Transverse colon (tissue), 3 donors: ENCODE measurements around the gene FGF8.

Experiments used
- EP300 ChIP-seq: sonication (generic); formaldehyde crosslinking; IDR thresholded peaks from one replicate; pipeline ENCODE4 v1.6.1; 2017; ENCODE audit warnings: antibody characterized with exemption, low read depth
- POLR2A ChIP-seq: fragments of 450-650 bp; IDR thresholded peaks from one replicate; pipeline ENCODE4 v1.6.1; 2016; ENCODE audit warnings: antibody characterized with exemption, mild to moderate bottlenecking, moderate library complexity
- TF ChIP-seq, protein P1 (sequence below), 5 experiments: fragments of 200-600 bp in 3 of 5; fragments of 450-650 bp in 2 of 5; sonication (generic) in 3 of 5; IDR thresholded peaks; 1 replicate in 2 of 5; 2 replicates in 3 of 5; pipeline ENCODE4 v1.5.1; 2016 to 2017; ENCODE audit warnings: antibody characterized with exemption in 5 of 5, inconsistent platforms in 3 of 5, mild to moderate bottlenecking in 2 of 5, moderate library complexity in 1 of 5

GRCh38 chr10:101776161-101776817, 375 bp upstream of the FGF8 start:
- no peak for TF ChIP-seq POLR2A
- TF ChIP-seq, protein P1, sequence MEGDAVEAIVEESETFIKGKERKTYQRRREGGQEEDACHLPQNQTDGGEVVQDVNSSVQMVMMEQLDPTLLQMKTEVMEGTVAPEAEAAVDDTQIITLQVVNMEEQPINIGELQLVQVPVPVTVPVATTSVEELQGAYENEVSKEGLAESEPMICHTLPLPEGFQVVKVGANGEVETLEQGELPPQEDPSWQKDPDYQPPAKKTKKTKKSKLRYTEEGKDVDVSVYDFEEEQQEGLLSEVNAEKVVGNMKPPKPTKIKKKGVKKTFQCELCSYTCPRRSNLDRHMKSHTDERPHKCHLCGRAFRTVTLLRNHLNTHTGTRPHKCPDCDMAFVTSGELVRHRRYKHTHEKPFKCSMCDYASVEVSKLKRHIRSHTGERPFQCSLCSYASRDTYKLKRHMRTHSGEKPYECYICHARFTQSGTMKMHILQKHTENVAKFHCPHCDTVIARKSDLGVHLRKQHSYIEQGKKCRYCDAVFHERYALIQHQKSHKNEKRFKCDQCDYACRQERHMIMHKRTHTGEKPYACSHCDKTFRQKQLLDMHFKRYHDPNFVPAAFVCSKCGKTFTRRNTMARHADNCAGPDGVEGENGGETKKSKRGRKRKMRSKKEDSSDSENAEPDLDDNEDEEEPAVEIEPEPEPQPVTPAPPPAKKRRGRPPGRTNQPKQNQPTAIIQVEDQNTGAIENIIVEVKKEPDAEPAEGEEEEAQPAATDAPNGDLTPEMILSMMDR (IDR thresholded peaks at IDR 0.05), result no peak
- TF ChIP-seq EP300, result no peak
